ENCODE results near the gene MS4A14. TPM values are rescaled to one million over a fixed set of nuclear protein-coding genes. Genes with fewer than 3 reads are reported as not detected.

The MS4A14 gene
- total RNA-seq, 1 donor from 2014 or later: not detected

Other genes with a start within 250 kb of the MS4A14 start
- 0.26 and 0.63 TPM in 2 replicates for gene MS4A6A, start 213.4 kb upstream of the MS4A14 start, total RNA-seq
- not detected in 2 replicates for gene MS4A4E, start 153.3 kb upstream of the MS4A14 start, total RNA-seq
- not detected in 2 replicates for gene MS4A4A, start 115.8 kb upstream of the MS4A14 start, total RNA-seq
- gene MS4A6E, start 69.2 kb upstream of the MS4A14 start, total RNA-seq: not detected in 2 replicates
- not detected in 2 replicates for gene MS4A7, start 17.9 kb upstream of the MS4A14 start, total RNA-seq
- gene MS4A5, start 33.1 kb downstream of the MS4A14 start, total RNA-seq: not detected in 2 replicates
- gene MS4A1, start 59.4 kb downstream of the MS4A14 start, total RNA-seq: under 0.01 TPM in 1 of 2 replicates, not detected in the other
- gene MS4A12, start 96.3 kb downstream of the MS4A14 start, total RNA-seq: not detected in 2 replicates
- not detected in 2 replicates for gene MS4A13, start 118.9 kb downstream of the MS4A14 start, total RNA-seq